Measurements from ENCODE around the gene MARK1. TPM values are rescaled to one million over a fixed set of nuclear protein-coding genes. Genes with fewer than 3 reads are reported as not detected.

MARK1 gene
- total RNA-seq, 2 donors from 2014 or later = 7.2 to 20.9 TPM

DNA sequence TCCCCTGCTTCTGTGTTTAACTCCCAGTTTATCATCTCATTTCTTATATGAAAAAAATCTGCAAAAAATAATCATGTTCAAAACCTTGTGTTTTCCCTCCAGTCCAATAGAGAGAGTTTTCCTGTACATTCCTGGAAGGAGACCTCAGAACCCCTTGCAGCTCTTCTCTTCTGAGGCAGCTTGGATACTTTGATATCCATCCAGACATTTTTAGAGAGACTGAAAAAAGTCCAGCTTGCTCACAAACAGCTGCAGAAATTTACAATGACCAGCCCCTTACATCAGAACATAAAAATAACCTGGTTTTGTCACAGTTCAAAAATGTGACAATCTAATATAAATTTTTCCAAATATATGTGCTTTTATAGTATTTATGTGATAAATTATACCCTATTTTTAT lies 88.9 kb downstream of the MARK1 start:
- Histone ChIP-seq H3K27me3 (replicated peaks; ENCODE audit: insufficient read depth) (no peaks in the 10 kb centered on the region), H3K4me1 (replicated peaks) (no peaks in the 10 kb centered on the region), H3K9me3 (no peaks in the 10 kb centered on the region), H3K36me3 (no peaks in the 10 kb centered on the region), H3K4me3 (no peak overlapping the region), H3K27ac (no peak overlapping the region)
- intact Hi-C loops (cut with DNase I) = no loop called here
- no peak for DNase-seq (ENCODE audit: low spot score)
- TF ChIP-seq, protein P1, sequence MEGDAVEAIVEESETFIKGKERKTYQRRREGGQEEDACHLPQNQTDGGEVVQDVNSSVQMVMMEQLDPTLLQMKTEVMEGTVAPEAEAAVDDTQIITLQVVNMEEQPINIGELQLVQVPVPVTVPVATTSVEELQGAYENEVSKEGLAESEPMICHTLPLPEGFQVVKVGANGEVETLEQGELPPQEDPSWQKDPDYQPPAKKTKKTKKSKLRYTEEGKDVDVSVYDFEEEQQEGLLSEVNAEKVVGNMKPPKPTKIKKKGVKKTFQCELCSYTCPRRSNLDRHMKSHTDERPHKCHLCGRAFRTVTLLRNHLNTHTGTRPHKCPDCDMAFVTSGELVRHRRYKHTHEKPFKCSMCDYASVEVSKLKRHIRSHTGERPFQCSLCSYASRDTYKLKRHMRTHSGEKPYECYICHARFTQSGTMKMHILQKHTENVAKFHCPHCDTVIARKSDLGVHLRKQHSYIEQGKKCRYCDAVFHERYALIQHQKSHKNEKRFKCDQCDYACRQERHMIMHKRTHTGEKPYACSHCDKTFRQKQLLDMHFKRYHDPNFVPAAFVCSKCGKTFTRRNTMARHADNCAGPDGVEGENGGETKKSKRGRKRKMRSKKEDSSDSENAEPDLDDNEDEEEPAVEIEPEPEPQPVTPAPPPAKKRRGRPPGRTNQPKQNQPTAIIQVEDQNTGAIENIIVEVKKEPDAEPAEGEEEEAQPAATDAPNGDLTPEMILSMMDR (IDR thresholded peaks at IDR 0.05) = no peak
- TF ChIP-seq POLR2AphosphoS5 (IDR thresholded peaks at IDR 0.05) (no peak), POLR2A (IDR thresholded peaks at IDR 0.05) (no peak)

DNA sequence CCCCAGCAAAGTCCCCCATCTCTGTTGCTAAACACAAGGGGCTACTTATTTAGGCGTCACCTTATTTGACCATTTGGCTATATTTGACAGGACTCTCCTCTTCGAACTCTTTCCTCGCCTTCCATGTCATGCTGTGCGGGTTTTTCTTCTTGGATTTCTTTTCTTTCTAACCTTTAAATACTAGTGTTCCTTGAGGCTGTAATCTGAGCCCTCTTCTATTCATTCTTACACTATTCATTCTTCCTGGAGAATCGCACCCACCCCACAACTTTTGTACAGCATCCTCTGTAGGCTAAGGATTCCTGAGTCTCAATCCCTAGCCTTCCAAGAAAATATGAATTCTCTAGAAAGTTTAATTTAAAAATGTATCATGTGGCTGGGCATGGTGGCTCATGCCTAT lies 100.5 kb downstream of the MARK1 start:
- no peak overlapping the region for H3K4me3 ChIP-seq
- H3K27me3 ChIP-seq (replicated peaks; ENCODE audit: insufficient read depth) = no peaks in the 10 kb centered on the region
- no peaks in the 10 kb centered on the region for H3K36me3 ChIP-seq
- DNase-seq (ENCODE audit: low spot score) = no peak
- 93% methylated on average over 5 of the region's 5 CpGs for WGBS
- H3K4me1 ChIP-seq (replicated peaks) = no peaks in the 10 kb centered on the region
- H3K27ac ChIP-seq = no peak overlapping the region
- intact Hi-C loops (cut with DNase I) = no loop called here
- H3K9me3 ChIP-seq = no peaks in the 10 kb centered on the region
- no peak for TF ChIP-seq POLR2AphosphoS5 (IDR thresholded peaks at IDR 0.05)
- TF ChIP-seq POLR2A (IDR thresholded peaks at IDR 0.05) = no peak
- TF ChIP-seq, protein P1 (IDR thresholded peaks at IDR 0.05) = no peak

DNA sequence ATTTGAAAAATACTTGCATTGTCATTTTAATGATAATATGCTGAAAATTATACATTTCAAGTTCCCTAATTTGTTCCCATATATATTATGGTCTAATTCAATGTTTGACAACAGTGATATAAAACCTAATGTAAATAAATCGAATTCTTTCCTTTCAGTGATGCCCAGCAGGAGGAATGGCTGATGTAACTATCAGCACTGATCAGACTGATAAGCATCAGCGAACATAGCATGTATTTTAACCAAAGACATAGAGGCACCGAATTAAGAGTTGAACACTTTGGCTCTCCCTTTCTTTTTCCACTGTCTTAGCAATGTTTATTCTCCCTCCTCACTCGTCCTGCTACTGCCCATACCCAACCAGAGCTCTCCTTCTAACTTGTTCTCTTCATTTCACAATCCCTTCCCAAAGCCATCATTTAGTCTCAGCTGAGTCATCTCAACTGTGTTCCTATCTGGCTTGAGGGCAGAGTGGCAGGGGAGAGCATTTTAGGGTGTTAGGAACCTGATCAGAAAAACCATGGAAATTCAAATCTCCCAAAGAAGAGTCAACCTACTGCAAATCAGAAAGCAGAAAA lies 103.4 kb downstream of the MARK1 start:
- H3K9me3 ChIP-seq = no peaks in the 10 kb centered on the region
- DNase-seq (ENCODE audit: low spot score) = no peak
- no peaks in the 10 kb centered on the region for H3K27me3 ChIP-seq (replicated peaks; ENCODE audit: insufficient read depth)
- TF ChIP-seq POLR2A (IDR thresholded peaks at IDR 0.05) (no peak), POLR2AphosphoS5 (IDR thresholded peaks at IDR 0.05) (no peak)
- TF ChIP-seq, protein P1 (IDR thresholded peaks at IDR 0.05) = no peak
- no peak overlapping the region for H3K4me3 ChIP-seq
- H3K4me1 ChIP-seq (replicated peaks) = no peaks in the 10 kb centered on the region
- H3K36me3 ChIP-seq = no peaks in the 10 kb centered on the region
- intact Hi-C loops (cut with DNase I) = no loop called here
- 52% methylated on average over 4 of the region's 4 CpGs for WGBS
- H3K27ac ChIP-seq = no peak overlapping the region

DNA sequence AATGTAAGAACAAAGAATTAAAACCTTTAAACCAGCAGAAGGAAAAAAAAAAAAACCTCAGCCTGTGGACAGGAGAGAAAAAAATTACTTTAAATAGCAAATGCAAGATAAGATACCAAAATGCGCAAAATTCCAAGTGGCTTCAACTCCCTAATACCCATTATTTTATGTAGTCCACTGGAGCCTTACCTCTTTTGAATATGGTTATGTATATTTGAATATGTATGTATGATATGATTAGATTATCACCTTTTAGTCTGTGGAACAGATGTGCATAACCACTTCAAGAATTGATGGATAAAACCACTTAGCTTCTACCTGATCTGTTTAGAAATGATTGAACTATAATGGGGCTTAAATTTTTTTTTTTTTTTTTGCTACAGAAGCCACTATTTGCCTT lies 109.8 kb downstream of the MARK1 start:
- H3K36me3 ChIP-seq = no peaks in the 10 kb centered on the region

DNA sequence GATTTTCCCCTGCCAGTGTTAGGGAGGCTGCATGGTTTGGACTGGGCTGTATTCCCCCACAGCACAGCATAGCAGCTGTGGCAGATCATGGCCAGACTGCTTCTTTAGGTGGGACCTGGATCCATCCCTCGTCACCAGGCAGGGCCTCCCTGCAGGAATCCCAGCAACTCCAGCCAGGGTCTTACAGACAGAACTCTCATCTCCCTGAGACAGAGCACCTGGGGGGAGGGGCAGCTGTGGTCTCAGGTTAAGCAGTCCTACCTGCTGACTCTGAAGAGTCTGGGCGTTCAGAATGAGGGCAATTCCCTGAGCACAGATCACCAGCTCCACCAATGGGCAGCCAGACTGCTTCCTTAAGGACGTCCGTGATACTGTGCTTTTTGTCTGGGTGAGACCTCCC lies 114.3 kb downstream of the MARK1 start:
- no peak overlapping the region for H3K27ac ChIP-seq
- H3K27me3 ChIP-seq (replicated peaks; ENCODE audit: insufficient read depth) = no peaks in the 10 kb centered on the region
- no peaks in the 10 kb centered on the region for H3K9me3 ChIP-seq
- 96% methylated on average over 4 of the region's 4 CpGs for WGBS
- intact Hi-C loops (cut with DNase I) = no loop called here
- TF ChIP-seq, protein P1 (IDR thresholded peaks at IDR 0.05) = no peak
- TF ChIP-seq POLR2A (IDR thresholded peaks at IDR 0.05) (no peak), POLR2AphosphoS5 (IDR thresholded peaks at IDR 0.05) (no peak)
- no peaks in the 10 kb centered on the region for H3K4me1 ChIP-seq (replicated peaks)
- no peaks in the 10 kb centered on the region for H3K36me3 ChIP-seq
- no peak overlapping the region for H3K4me3 ChIP-seq
- DNase-seq (ENCODE audit: low spot score) = no peak

More for the DNA sequence above, 109.8 kb downstream of the MARK1 start:
- DNase-seq (ENCODE audit: low spot score) = no peak
- no peak overlapping the region for H3K4me3 ChIP-seq
- H3K9me3 ChIP-seq = no peaks in the 10 kb centered on the region
- WGBS = 92% methylated on average over 1 of the region's 1 CpG
- H3K27ac ChIP-seq = no peak overlapping the region
- no peaks in the 10 kb centered on the region for H3K27me3 ChIP-seq (replicated peaks; ENCODE audit: insufficient read depth)
- no peak for TF ChIP-seq POLR2AphosphoS5 (IDR thresholded peaks at IDR 0.05)
- TF ChIP-seq POLR2A (IDR thresholded peaks at IDR 0.05) = no peak
- TF ChIP-seq, protein P1 (IDR thresholded peaks at IDR 0.05) = no peak
- intact Hi-C loops (cut with DNase I) = no loop called here
- no peaks in the 10 kb centered on the region for H3K4me1 ChIP-seq (replicated peaks)

Data from prostate gland (tissue), 2 donors.